Bladder microvascular endothelial cell (primary cell): ENCODE measurements around the gene CEP83. TPM values are rescaled to one million over a fixed set of nuclear protein-coding genes. Genes with fewer than 3 reads are reported as not detected.

Source experiments
- total RNA-seq: library from RNA; depleted of rRNA; stranded (reverse); fragments of >200 nt; gene quantifications from 2 replicates; pipeline ENCODE4 v1.2.3, GENCODE V29; 2014

Gene CEP83, protein sequence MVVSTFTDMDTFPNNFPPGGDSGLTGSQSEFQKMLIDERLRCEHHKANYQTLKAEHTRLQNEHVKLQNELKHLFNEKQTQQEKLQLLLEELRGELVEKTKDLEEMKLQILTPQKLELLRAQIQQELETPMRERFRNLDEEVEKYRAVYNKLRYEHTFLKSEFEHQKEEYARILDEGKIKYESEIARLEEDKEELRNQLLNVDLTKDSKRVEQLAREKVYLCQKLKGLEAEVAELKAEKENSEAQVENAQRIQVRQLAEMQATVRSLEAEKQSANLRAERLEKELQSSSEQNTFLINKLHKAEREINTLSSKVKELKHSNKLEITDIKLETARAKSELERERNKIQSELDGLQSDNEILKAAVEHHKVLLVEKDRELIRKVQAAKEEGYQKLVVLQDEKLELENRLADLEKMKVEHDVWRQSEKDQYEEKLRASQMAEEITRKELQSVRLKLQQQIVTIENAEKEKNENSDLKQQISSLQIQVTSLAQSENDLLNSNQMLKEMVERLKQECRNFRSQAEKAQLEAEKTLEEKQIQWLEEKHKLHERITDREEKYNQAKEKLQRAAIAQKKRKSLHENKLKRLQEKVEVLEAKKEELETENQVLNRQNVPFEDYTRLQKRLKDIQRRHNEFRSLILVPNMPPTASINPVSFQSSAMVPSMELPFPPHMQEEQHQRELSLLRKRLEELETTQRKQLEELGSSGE
- 3.9 and 6.4 TPM in 2 replicates for total RNA-seq

DNA sequence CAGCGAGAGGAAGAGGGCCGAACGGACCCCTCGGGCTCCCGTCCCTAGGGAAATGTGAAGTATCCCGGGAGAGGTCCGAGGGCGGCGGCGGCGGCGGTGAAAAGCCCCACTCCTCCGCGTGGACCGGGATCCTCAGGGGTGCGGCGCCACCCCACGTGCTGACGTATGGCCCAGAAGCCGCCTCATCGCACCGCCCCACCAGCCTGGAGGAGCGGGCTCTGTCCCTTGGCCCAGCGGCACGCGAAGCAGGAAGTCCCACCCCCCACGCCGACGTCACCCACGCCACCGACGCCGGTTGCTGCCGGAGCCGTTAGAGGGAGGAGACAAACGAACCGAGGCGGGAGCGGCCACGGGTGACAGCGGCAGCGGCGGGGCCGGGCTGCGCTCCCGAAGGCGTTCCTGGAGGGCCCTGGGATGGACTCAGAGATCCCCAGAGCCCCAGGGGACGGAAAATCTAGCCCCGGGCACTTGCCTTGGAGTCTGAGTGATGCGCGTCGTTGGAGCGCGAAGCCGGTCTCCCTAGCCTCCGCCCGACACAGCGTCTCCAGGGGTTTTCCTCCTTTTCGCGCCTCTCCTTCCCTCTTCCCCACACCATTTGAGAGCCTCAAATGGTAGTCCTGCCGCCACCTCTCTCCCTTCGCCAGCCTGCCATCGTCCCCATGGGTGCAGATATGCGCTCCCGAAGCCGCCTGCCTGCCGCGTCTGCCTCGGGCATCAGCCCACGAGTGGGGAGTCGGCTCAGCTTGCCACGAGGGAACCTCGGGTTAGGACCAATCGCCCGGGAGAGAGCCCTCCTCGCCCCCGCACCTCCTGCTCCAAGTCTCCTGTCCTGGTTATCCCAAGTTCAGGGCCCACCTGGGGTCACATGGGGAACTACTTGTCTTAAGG lies at the start of gene CEP83:
Gene CEP83 (minus strand): TSS at position 140 of the 888 bp plus-strand sequence. CDS start 47,377 bp downstream, outside the sequence.

Other genes with a start within 250 kb of the CEP83 start
- gene TMCC3, start 190.7 kb upstream of the CEP83 start, total RNA-seq, result 8.5 and 21.7 TPM in 2 replicates